HCT116 (cell line): ENCODE data around the gene MMP17. TPM values are rescaled to one million over a fixed set of nuclear protein-coding genes. Genes with fewer than 3 reads are reported as not detected.

Experiments
- ATAC-seq: fragments of 200-7000 bp; cut with Tn5 transposase; 2 replicates; pipeline ENCODE4 v1.9.1; 2020; ENCODE audit warnings: mild to moderate bottlenecking, moderate library complexity
- BruUV-seq: library from RNA; stranded (reverse); fragments of 400-500 nt; replicated peaks from 2 replicates; lab custom pipeline; 2021; lab: Mats Ljungman, UMichigan
- CTCF ChIA-PET: fragments of 300-600 bp; sonication (Branson Sonifier 250); formaldehyde crosslinking; loops from one replicate; lab custom pipeline; 2021; ENCODE audit warnings: antibody characterized with exemption; lab: Charles Lee
- POLR2A ChIA-PET: fragments of 300-600, 350-600 bp; sonication (Branson Sonifier 250); formaldehyde crosslinking; loops from one replicate; lab custom pipeline; 2021; ENCODE audit warnings: antibody characterized with exemption; lab: Charles Lee
- RAD21 ChIA-PET, 2 experiments: fragments of 300-600 bp; sonication (Branson Sonifier 250); formaldehyde crosslinking; loops; one replicate each; lab custom pipeline; 2023; ENCODE audit warnings: low total read pairs in 2 of 2; ENCODE audit not compliant: uncharacterized antibody in 2 of 2, unreplicated experiment in 2 of 2, low non-redundant PET in 1 of 2; lab: Charles Lee
- DNase-seq: peaks from one replicate; pipeline ENCODE4 v3.0.0-alpha.2; 2010; ENCODE audit warnings: low read depth, low spot score
- H2AFZ ChIP-seq: fragments of 200-600 bp; shearing (Covaris generic), sonication (generic); 2 replicates; pipeline ENCODE4 v1.6.1; 2017; ENCODE audit warnings: low read depth, mixed run types, mixed read lengths, antibody characterized with exemption, low read length; ENCODE audit not compliant: poor library complexity, severe bottlenecking
- H3K27ac ChIP-seq: 2 replicates; pipeline ENCODE4 v1.5.1; 2012; ENCODE audit warnings: low read depth, low read length
- H3K27me3 ChIP-seq: fragments of 200-600 bp; sonication (generic); 2 replicates; pipeline ENCODE4 v1.6.1; 2016; ENCODE audit warnings: mixed run types, low read length, mixed read lengths; ENCODE audit not compliant: insufficient read depth
- H3K36me3 ChIP-seq, 2 experiments: fragments of 200-500 bp in 1 of 2; fragments of 200-600 bp in 1 of 2; sonication (Bioruptor generic) in 1 of 2; sonication (generic) in 1 of 2; 2 replicates each; pipeline versions ENCODE4 v1.5.1 to v1.6.1; 2014 to 2016; ENCODE audit warnings: low read length in 2 of 2, inconsistent platforms in 1 of 2, mixed read lengths in 1 of 2, mixed run types in 1 of 2; ENCODE audit not compliant: insufficient read depth in 2 of 2, control insufficient read depth in 1 of 2
- H3K4me1 ChIP-seq, 2 experiments: fragments of 200-600 bp in 1 of 2; sonication (generic) in 1 of 2; 2 replicates each; pipeline versions ENCODE4 v1.5.1 to v1.6.1; 2012 to 2017; ENCODE audit warnings: low read length in 2 of 2, inconsistent platforms in 1 of 2, mild to moderate bottlenecking in 1 of 2, mixed read lengths in 1 of 2, mixed run types in 1 of 2, moderate library complexity in 1 of 2; ENCODE audit not compliant: insufficient read depth in 2 of 2, control insufficient read depth in 1 of 2
- H3K4me2 ChIP-seq: fragments of 200-600 bp; sonication (generic); 2 replicates; pipeline ENCODE4 v1.6.1; 2017; ENCODE audit warnings: mixed run types, low read length, mixed read lengths
- H3K4me3 ChIP-seq, 2 experiments: fragments of 200-600 bp in 1 of 2; sonication (generic) in 1 of 2; replicated peaks in 1 of 2; 2 replicates each; pipeline ENCODE4 v1.5.1; 2011 to 2016; ENCODE audit warnings: low read length in 2 of 2, control low read depth in 1 of 2, low read depth in 1 of 2, mild to moderate bottlenecking in 1 of 2, mixed read lengths in 1 of 2, mixed run types in 1 of 2
- H3K79me2 ChIP-seq: fragments of 200-600 bp; sonication (generic); 2 replicates; pipeline ENCODE4 v1.6.1; 2017; ENCODE audit warnings: mild to moderate bottlenecking, mixed run types, low read length, moderate library complexity, mixed read lengths; ENCODE audit not compliant: insufficient read depth
- H3K9ac ChIP-seq: fragments of 200-600 bp; sonication (generic); 2 replicates; pipeline ENCODE4 v1.6.1; 2016; ENCODE audit warnings: low read length, mixed read lengths
- H3K9me2 ChIP-seq: fragments of 200-600 bp; sonication (generic), shearing (Covaris generic); 2 replicates; pipeline ENCODE4 v1.6.1; 2017; ENCODE audit warnings: mixed run types, mild to moderate bottlenecking, moderate library complexity; ENCODE audit not compliant: insufficient read depth
- H3K9me3 ChIP-seq, 2 experiments: fragments of 200-500 bp in 1 of 2; fragments of 200-600 bp in 1 of 2; sonication (Bioruptor generic) in 1 of 2; sonication (generic) in 1 of 2; 2 replicates each; pipeline ENCODE4 v1.6.1; 2014 to 2017; ENCODE audit warnings: low read length in 2 of 2, mixed read lengths in 2 of 2, inconsistent platforms in 1 of 2, low read depth in 1 of 2, mild to moderate bottlenecking in 1 of 2, mixed run types in 1 of 2, moderate library complexity in 1 of 2; ENCODE audit not compliant: control insufficient read depth in 1 of 2, insufficient read depth in 1 of 2
- H4K20me1 ChIP-seq: fragments of 200-600 bp; sonication (generic), shearing (Covaris generic); 2 replicates; pipeline ENCODE4 v1.6.1; 2017; ENCODE audit warnings: mixed run types, mild to moderate bottlenecking, moderate library complexity; ENCODE audit not compliant: insufficient read depth
- CTCF ChIP-seq, 3 experiments: fragments of 200-600 bp in 1 of 3; sonication (generic) in 1 of 3; IDR thresholded peaks in 2 of 3; conservative IDR thresholded peaks in 1 of 3; 2 replicates each; pipeline ENCODE4 v1.5.1; 2012 to 2017; ENCODE audit warnings: low read depth in 2 of 3, low read length in 2 of 3, antibody characterized with exemption in 1 of 3, borderline replicate concordance in 1 of 3, control low read depth in 1 of 3, mild to moderate bottlenecking in 1 of 3, mixed read lengths in 1 of 3, mixed run types in 1 of 3, moderate library complexity in 1 of 3; ENCODE audit not compliant: insufficient read depth in 1 of 3
- POLR2AphosphoS5 ChIP-seq: IDR thresholded peaks from 2 replicates; pipeline ENCODE4 v1.6.1; 2011; ENCODE audit warnings: mild to moderate bottlenecking, low read depth, low read length, moderate library complexity
- RAD21 ChIP-seq: IDR thresholded peaks from 2 replicates; pipeline ENCODE4 v1.6.1; 2012; ENCODE audit warnings: low read depth, mild to moderate bottlenecking
- YY1 ChIP-seq: IDR thresholded peaks from 2 replicates; pipeline ENCODE4 v1.6.1; 2011; ENCODE audit warnings: low read length, low read depth, moderate library complexity, mild to moderate bottlenecking; ENCODE audit not compliant: insufficient replicate concordance; ENCODE audit errors: extremely low read depth
- intact Hi-C: fragments of 100-400 bp; cut with micrococcal nuclease; formaldehyde crosslinking; loops from 2 replicates; pipeline ENCODE4 v1.10.0; 2022
- total RNA-seq: library from RNA; stranded (reverse); gene quantifications from one replicate; pipeline ENCODE4 v1.2.1, GENCODE V29; 2021; ENCODE audit not compliant: unreplicated experiment

The MMP17 gene
- total RNA-seq, 1 experiment from 2014 or later, result 14.3 TPM

DNA sequence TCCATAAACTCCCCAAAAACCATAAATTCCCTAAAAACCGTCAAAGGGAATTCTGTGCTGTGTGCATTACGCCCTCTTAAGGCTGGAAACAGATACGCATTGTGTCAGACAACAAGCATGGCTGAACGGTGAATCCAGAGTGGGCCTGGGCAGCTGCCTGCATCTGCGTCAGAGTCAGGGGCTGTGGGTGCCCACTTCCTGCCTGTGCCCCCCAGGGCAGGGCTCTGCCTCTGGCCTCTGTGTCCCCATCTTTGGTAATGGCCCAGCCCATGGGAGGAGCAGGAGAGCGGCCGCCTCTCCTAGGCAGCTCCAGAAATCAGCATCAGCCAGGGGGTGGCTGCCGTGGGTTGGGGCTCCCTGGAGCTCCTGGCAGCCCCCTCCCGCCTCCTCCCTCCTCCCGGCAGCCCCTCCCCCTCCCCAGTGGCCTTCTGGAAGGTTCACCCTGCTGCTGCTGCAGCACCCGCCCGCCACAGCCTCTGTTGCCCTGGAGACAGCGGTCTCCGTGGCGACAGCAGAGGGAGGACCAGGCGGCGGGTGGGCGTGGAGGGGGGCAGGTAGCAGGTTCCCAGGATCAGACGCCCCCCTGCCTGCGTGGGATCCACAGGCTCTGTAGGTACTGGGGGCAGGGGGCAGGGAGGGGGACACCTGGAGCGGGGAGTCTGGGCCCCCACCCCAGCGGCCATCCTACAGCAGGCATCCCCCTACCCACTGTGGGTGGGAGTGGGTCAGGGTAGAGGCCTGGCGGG lies 5.9 kb downstream of the MMP17 start:
- no peaks in the 10 kb centered on the region for H3K36me3 ChIP-seq
- intact Hi-C loops, result loop anchor here (5.0 kb wide), 1 partner anchor 382 kb away; no protein-coding TSS in a partner anchor
- peaks cover 2% of the 10 kb centered on the region; the same call in 1 of the 2 replicates for H3K79me2 ChIP-seq
- no peaks in the 10 kb centered on the region for H3K9me2 ChIP-seq
- H4K20me1 ChIP-seq, result no peaks in the 10 kb centered on the region
- H3K4me2 ChIP-seq, result no peak overlapping the region
- no peaks in the 10 kb centered on the region for H3K27me3 ChIP-seq
- RAD21 ChIA-PET, result no interaction called here
- no peak overlapping the region for H3K4me3 ChIP-seq
- POLR2A ChIA-PET, result no interaction called here
- no peaks in the 10 kb centered on the region for H3K9me3 ChIP-seq
- ATAC-seq (peak; percentile 34; the same call in 1 of the 2 replicates), DNase-seq (no peak)
- no peak overlapping the region for H3K9ac ChIP-seq
- CTCF ChIA-PET, result interaction anchor here (0.7 kb wide), 1 partner anchor 379 kb away, joined by 3 read pairs; no protein-coding TSS in a partner anchor
- peaks cover 12 to 25% of the 10 kb centered on the region in 2 experiments; a peak in 3 of 4 replicates for H3K4me1 ChIP-seq
- no peak overlapping the region for H3K27ac ChIP-seq
- H2AFZ ChIP-seq, result no peak overlapping the region
- TF ChIP-seq CTCF (IDR thresholded peaks at IDR 0.05 in 2 of 3, conservative IDR thresholded peaks at IDR 0.05 in 1 of 3; ENCODE audit: borderline replicate concordance in 1 of 3, insufficient read depth in 1 of 3, low read depth in 2 of 3, low read length in 2 of 3) (peak; percentile 56 to 71 (median 66); a peak in 5 of 6 replicates), RAD21 (peak; percentile 81), YY1 (peak; percentile 26), POLR2AphosphoS5 (no peak)
- TF ChIP-seq, all 23 proteins: peak for 3
- BruUV-seq, result no TSS peak
